ENCODE results near the gene ATRNL1. TPM values are rescaled to one million over a fixed set of nuclear protein-coding genes. Genes with fewer than 3 reads are reported as not detected.

The ATRNL1 gene
- total RNA-seq, 1 donor from 2014 or later, result 15.5 TPM

DNA sequence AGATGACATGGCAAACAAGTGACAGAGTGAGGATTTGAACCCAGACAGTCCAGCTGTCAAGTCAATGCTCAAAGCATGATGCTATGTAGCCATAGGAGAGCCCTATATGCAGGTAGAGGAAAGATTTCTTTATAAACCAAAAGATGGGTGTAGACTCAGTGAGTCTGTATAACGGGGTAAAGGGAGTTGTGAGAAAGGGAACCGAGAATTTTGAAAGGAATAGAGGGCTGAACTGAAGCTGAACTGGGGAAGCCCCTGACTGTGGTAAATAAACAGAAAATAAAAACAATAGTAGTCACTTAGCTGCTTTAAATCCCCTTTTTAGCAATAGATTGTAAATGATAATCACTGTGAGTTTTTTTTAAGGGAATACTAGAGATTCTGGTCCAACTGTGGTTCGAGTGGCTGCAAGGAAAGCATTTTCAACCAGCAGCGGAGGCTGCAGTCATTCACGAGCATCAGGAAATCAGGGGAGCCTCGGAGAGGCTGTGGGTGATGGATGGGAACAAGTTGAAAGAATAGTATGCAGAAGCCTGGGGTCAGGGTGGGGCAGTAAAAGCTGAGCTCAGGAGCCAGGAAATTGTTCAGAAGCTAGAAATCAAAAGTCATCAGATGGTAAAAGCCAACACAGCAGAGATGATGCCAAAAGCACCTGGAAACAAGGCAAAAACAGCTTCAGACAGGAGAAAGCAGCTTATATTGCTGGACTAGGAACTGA lies 786.4 kb downstream of the ATRNL1 start:
- Histone ChIP-seq H3K27me3 (no peaks in the 10 kb centered on the region), H3K36me3 (no peaks in the 10 kb centered on the region), H3K4me1 (no peaks in the 10 kb centered on the region), H3K27ac (no peak overlapping the region), H3K9me3 (no peaks in the 10 kb centered on the region), H3K4me3 (no peak overlapping the region)
- no peak for DNase-seq (ENCODE audit: extremely low spot score in 2 of 2)
- intact Hi-C loops (cut with DNase I), result no loop called here
- TF ChIP-seq CTCF (IDR thresholded peaks at IDR 0.05) (no peak), POLR2A (IDR thresholded peaks at IDR 0.05) (no peak), POLR2AphosphoS5 (IDR thresholded peaks at IDR 0.05; ENCODE audit: insufficient read depth in 1 of 2, low read depth in 1 of 2) (no peak)

DNA sequence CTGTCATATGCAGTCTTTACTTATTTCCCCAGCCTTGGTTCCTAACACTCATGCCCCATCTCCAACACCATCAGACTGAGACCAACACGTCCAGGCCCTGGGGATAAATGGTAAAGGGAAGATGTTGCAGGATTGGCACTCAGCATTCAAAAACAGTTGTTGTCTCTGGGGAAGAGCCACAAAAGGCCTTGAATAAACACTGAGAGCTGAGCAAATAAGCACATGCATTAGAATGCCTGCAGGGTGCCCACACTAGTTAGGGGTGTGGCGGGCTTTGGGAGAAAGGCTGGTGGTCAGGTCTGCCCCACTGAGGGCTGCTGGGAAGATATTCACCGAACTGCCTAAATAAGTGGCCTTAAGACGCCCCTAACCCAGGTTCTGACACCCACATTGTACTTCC lies 788.9 kb downstream of the ATRNL1 start:
- TF ChIP-seq POLR2AphosphoS5 (IDR thresholded peaks at IDR 0.05; ENCODE audit: insufficient read depth in 1 of 2, low read depth in 1 of 2), result no peak
- TF ChIP-seq POLR2A (IDR thresholded peaks at IDR 0.05), result no peak
- TF ChIP-seq CTCF (IDR thresholded peaks at IDR 0.05), result no peak
- Histone ChIP-seq H3K27me3 (no peaks in the 10 kb centered on the region), H3K36me3 (no peaks in the 10 kb centered on the region), H3K4me1 (no peaks in the 10 kb centered on the region), H3K4me3 (no peak overlapping the region), H3K27ac (no peak overlapping the region), H3K9me3 (no peaks in the 10 kb centered on the region)
- intact Hi-C loops (cut with DNase I), result no loop called here
- DNase-seq (ENCODE audit: extremely low spot score in 2 of 2), result no peak

DNA sequence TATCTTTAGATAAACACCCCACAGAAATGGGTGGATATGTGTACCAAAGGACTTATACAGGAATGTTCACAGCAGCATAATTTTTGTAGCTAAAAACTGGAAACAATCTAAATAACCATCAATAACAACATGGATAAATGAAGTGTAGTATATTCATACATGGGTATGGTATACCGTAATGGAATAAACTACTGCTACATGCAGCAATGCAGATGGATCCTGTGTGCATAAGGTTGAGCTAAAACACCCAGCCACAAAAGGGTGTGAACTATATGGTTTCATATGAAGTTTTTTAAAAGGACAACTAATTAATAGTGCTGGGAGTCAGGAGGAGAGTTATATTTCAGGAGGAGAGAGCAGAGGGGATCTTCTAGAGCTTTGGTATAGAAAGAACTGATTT lies 790.2 kb downstream of the ATRNL1 start:
- no peaks in the 10 kb centered on the region for H3K4me1 ChIP-seq
- H3K27me3 ChIP-seq, result no peaks in the 10 kb centered on the region
- intact Hi-C loops (cut with DNase I), result no loop called here
- H3K4me3 ChIP-seq, result no peak overlapping the region
- no peak overlapping the region for H3K27ac ChIP-seq
- no peaks in the 10 kb centered on the region for H3K36me3 ChIP-seq
- DNase-seq (ENCODE audit: extremely low spot score in 2 of 2), result no peak
- no peak for TF ChIP-seq POLR2AphosphoS5 (IDR thresholded peaks at IDR 0.05; ENCODE audit: insufficient read depth in 1 of 2, low read depth in 1 of 2)
- no peaks in the 10 kb centered on the region for H3K9me3 ChIP-seq

DNA sequence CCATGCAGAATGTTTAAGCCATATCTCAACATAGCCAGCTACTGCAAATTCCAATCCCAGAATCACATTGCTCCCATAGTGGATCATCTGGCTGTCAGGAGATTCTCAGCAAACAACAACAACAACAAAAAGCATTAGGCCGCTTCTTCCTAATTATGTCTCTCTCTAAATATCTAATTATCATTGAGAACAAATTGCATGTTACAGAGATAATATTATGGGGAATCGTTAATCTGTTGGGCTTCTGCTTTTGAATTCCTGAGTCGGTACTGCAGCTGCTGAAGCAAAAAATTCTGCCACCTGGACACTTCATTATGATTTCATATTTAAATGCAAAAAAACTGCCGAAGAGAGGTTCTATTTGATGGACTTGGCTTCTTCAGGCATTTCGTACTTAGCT lies 791.2 kb downstream of the ATRNL1 start:
- no peaks in the 10 kb centered on the region for H3K4me1 ChIP-seq
- no peaks in the 10 kb centered on the region for H3K27me3 ChIP-seq
- no peaks in the 10 kb centered on the region for H3K36me3 ChIP-seq
- no peak overlapping the region for H3K4me3 ChIP-seq
- H3K27ac ChIP-seq, result no peak overlapping the region
- intact Hi-C loops (cut with DNase I), result no loop called here
- H3K9me3 ChIP-seq, result no peaks in the 10 kb centered on the region
- no peak for TF ChIP-seq POLR2AphosphoS5 (IDR thresholded peaks at IDR 0.05; ENCODE audit: insufficient read depth in 1 of 2, low read depth in 1 of 2)
- no peak for TF ChIP-seq POLR2A (IDR thresholded peaks at IDR 0.05)
- no peak for TF ChIP-seq CTCF (IDR thresholded peaks at IDR 0.05)
- DNase-seq (ENCODE audit: extremely low spot score in 2 of 2), result no peak

- no peaks in the 10 kb centered on the region for H3K27me3 ChIP-seq
- intact Hi-C loops (cut with DNase I), result no loop called here
- H3K4me1 ChIP-seq, result no peaks in the 10 kb centered on the region
- H3K4me3 ChIP-seq, result no peak overlapping the region
- H3K36me3 ChIP-seq, result no peaks in the 10 kb centered on the region
- no peaks in the 10 kb centered on the region for H3K9me3 ChIP-seq
- H3K27ac ChIP-seq, result no peak overlapping the region
- TF ChIP-seq POLR2A (IDR thresholded peaks at IDR 0.05), result no peak
- no peak for TF ChIP-seq POLR2AphosphoS5 (IDR thresholded peaks at IDR 0.05; ENCODE audit: insufficient read depth in 1 of 2, low read depth in 1 of 2)
- TF ChIP-seq CTCF (IDR thresholded peaks at IDR 0.05), result no peak
- DNase-seq (ENCODE audit: extremely low spot score in 2 of 2), result no peak
Observed at GRCh38 chr10:115895166-115895565, 802.0 kb downstream of the ATRNL1 start.
